HEK293 (cell line): ENCODE results near the gene FAM181A.

Source experiments
- CTCF ChIA-PET: fragments of 350-600 bp; formaldehyde crosslinking; extraction: SDS; loops from one replicate; lab custom pipeline; 2021; ENCODE audit warnings: antibody characterized with exemption; lab: Yijun Ruan, JAX
- POLR2A ChIA-PET: fragments of 300-600 bp; formaldehyde crosslinking; extraction: SDS; loops from one replicate; lab custom pipeline; 2020; ENCODE audit warnings: antibody characterized with exemption, inconsistent platforms; lab: Yijun Ruan, JAX
- H3K27ac ChIP-seq: fragments of 200-500 bp; sonication (Bioruptor generic); 2 replicates; pipeline ENCODE4 v1.5.1; 2014; ENCODE audit warnings: low read depth, low read length, control low read depth, inconsistent platforms; ENCODE audit errors: extremely low read depth
- H3K36me3 ChIP-seq, 2 experiments: fragments of 200-500 bp in 1 of 2; sonication (Bioruptor generic) in 1 of 2; 1 replicate in 1 of 2; 2 replicates in 1 of 2; pipeline ENCODE4 v1.5.1; 2014 to 2017; ENCODE audit warnings: inconsistent platforms in 2 of 2, low read length in 2 of 2; ENCODE audit not compliant: control insufficient read depth in 2 of 2, insufficient read depth in 1 of 2
- H3K4me1 ChIP-seq: fragments of 200-500 bp; sonication (Bioruptor generic); 2 replicates; pipeline ENCODE4 v1.5.1; 2014; ENCODE audit warnings: mild to moderate bottlenecking, low read length, inconsistent platforms; ENCODE audit not compliant: control insufficient read depth, insufficient read depth
- H3K4me3 ChIP-seq: 2 replicates; pipeline ENCODE4 v1.5.1; 2011; ENCODE audit warnings: low read depth, mild to moderate bottlenecking, control low read depth, low read length, moderate library complexity
- H3K9me3 ChIP-seq: fragments of 200-500 bp; sonication (Bioruptor generic); 2 replicates; pipeline ENCODE4 v1.5.1; 2014; ENCODE audit warnings: low read depth, low read length, inconsistent platforms; ENCODE audit not compliant: control insufficient read depth, insufficient read depth
- EGR2 ChIP-seq: fragments of 450-650 bp; formaldehyde crosslinking; IDR thresholded peaks from 2 replicates; pipeline ENCODE4 v1.5.1; 2016; ENCODE audit warnings: low read depth, missing biosample characterization, missing genetic modification characterization
- HIC1 ChIP-seq: fragments of 450-650 bp; formaldehyde crosslinking; IDR thresholded peaks from 2 replicates; pipeline ENCODE4 v1.5.1; 2016; ENCODE audit warnings: missing biosample characterization, missing genetic modification characterization
- PRDM1 ChIP-seq: fragments of 450-650 bp; formaldehyde crosslinking; IDR thresholded peaks from 2 replicates; pipeline ENCODE4; 2016; ENCODE audit warnings: missing biosample characterization, missing genetic modification characterization
- PRDM2 ChIP-seq: fragments of 450-650 bp; formaldehyde crosslinking; IDR thresholded peaks from 2 replicates; pipeline ENCODE4 v1.5.1; 2016; ENCODE audit warnings: missing biosample characterization, missing genetic modification characterization, borderline replicate concordance
- PRDM4 ChIP-seq: fragments of 450-650 bp; formaldehyde crosslinking; IDR thresholded peaks from 2 replicates; pipeline ENCODE4 v1.5.1; 2017; ENCODE audit warnings: missing biosample characterization, missing genetic modification characterization
- REPIN1 ChIP-seq: fragments of 450-650 bp; formaldehyde crosslinking; IDR thresholded peaks from 2 replicates; pipeline ENCODE4 v1.5.1; 2017; ENCODE audit warnings: missing biosample characterization, missing genetic modification characterization, low read depth
- SCRT1 ChIP-seq: fragments of 450-650 bp; formaldehyde crosslinking; IDR thresholded peaks from 2 replicates; pipeline ENCODE4 v1.5.1; 2016; ENCODE audit warnings: missing biosample characterization, missing genetic modification characterization, borderline replicate concordance
- SP2 ChIP-seq: fragments of 450-650 bp; formaldehyde crosslinking; IDR thresholded peaks from 2 replicates; pipeline ENCODE4 v1.5.1; 2016; ENCODE audit warnings: missing biosample characterization, missing genetic modification characterization
- YY1 ChIP-seq: fragments of 450-650 bp; formaldehyde crosslinking; IDR thresholded peaks from 2 replicates; pipeline ENCODE4 v1.5.1; 2018; ENCODE audit warnings: missing biosample characterization, missing genetic modification characterization
- ZBTB8A ChIP-seq: fragments of 450-650 bp; formaldehyde crosslinking; IDR thresholded peaks from 2 replicates; pipeline ENCODE4 v1.5.1; 2016; ENCODE audit warnings: missing biosample characterization, missing genetic modification characterization
- ZNF148 ChIP-seq: fragments of 450-650 bp; formaldehyde crosslinking; IDR thresholded peaks from 2 replicates; pipeline ENCODE4 v1.5.0; 2017; ENCODE audit warnings: missing biosample characterization, missing genetic modification characterization, borderline replicate concordance
- ZNF202 ChIP-seq: fragments of 450-650 bp; formaldehyde crosslinking; IDR thresholded peaks from 2 replicates; pipeline ENCODE4 v1.5.1; 2016; ENCODE audit warnings: missing biosample characterization, missing genetic modification characterization, borderline replicate concordance
- ZNF24 ChIP-seq: fragments of 450-650 bp; formaldehyde crosslinking; IDR thresholded peaks from 2 replicates; pipeline ENCODE4 v1.5.1; 2016; ENCODE audit warnings: missing biosample characterization, missing genetic modification characterization
- ZNF341 ChIP-seq: fragments of 450-650 bp; formaldehyde crosslinking; IDR thresholded peaks from 2 replicates; pipeline ENCODE4; 2016; ENCODE audit warnings: low read depth, missing biosample characterization, missing genetic modification characterization
- ZNF658 ChIP-seq: fragments of 450-650 bp; formaldehyde crosslinking; IDR thresholded peaks from 2 replicates; pipeline ENCODE4; 2016; ENCODE audit warnings: missing biosample characterization, missing genetic modification characterization
- ZNF664 ChIP-seq: fragments of 450-650 bp; formaldehyde crosslinking; IDR thresholded peaks from 2 replicates; pipeline ENCODE4 v1.5.1; 2016; ENCODE audit warnings: missing biosample characterization, missing genetic modification characterization
- ZNF677 ChIP-seq: fragments of 450-650 bp; IDR thresholded peaks from 2 replicates; pipeline ENCODE4 v1.5.0; 2018; ENCODE audit warnings: missing biosample characterization, mild to moderate bottlenecking, missing genetic modification characterization, moderate library complexity

FAM181A gene

GRCh38 chr14:93912782-93913181 lies 14.4 kb upstream of the FAM181A start:
- CTCF ChIA-PET = interaction anchor here (0.7 kb wide), 1 partner anchor 377 kb away, joined by 3 read pairs; no protein-coding TSS in a partner anchor
- H3K27ac ChIP-seq = no peak overlapping the region
- H3K36me3 ChIP-seq = no peaks in the 10 kb centered on the region
- H3K9me3 ChIP-seq = no peaks in the 10 kb centered on the region
- no peak overlapping the region for H3K4me3 ChIP-seq
- POLR2A ChIA-PET = no interaction called here
- TF ChIP-seq ZNF202 (no peak), SCRT1 (tag by site-specific recombination) (no peak), PRDM4 (tag by site-specific recombination) (no peak), REPIN1 (tag by site-specific recombination) (no peak), ZNF24 (tag by site-specific recombination) (no peak), SP2 (no peak), ZNF664 (tag by site-specific recombination) (no peak), ZNF341 (tag by site-specific recombination) (no peak)
- no peaks in the 10 kb centered on the region for H3K4me1 ChIP-seq

GRCh38 chr14:93914278-93914677 lies 12.9 kb upstream of the FAM181A start:
- H3K9me3 ChIP-seq = no peaks in the 10 kb centered on the region
- ChIA-PET POLR2A (no interaction called here), CTCF (no interaction called here)
- TF ChIP-seq ZNF148 = no peak
- no peak for TF ChIP-seq PRDM1
- no peak for TF ChIP-seq PRDM4 (tag by site-specific recombination)
- TF ChIP-seq YY1 (tag by site-specific recombination) = no peak
- no peak for TF ChIP-seq ZNF658 (tag by site-specific recombination)
- TF ChIP-seq EGR2 (tag by site-specific recombination) = no peak
- no peak for TF ChIP-seq HIC1 (tag by site-specific recombination)
- no peak for TF ChIP-seq PRDM2 (tag by site-specific recombination)
- no peak for TF ChIP-seq ZNF677
- TF ChIP-seq ZBTB8A (tag by site-specific recombination) = no peak
- H3K4me3 ChIP-seq = no peak overlapping the region
- no peaks in the 10 kb centered on the region for H3K36me3 ChIP-seq
- H3K27ac ChIP-seq = no peak overlapping the region
- no peaks in the 10 kb centered on the region for H3K4me1 ChIP-seq
